GM21576 (cell line): ENCODE measurements around the gene ROR1.
"Not testable (repeated sequence)": the region's sequence is repeated elsewhere in the genome, so short reads cannot be mapped to it uniquely, and the experiment has no call there.

Source experiments
- ATAC-seq: cut with Tn5 transposase; IDR thresholded peaks from one replicate; pipeline ENCODE4 v1.9.1; 2021; ENCODE audit warnings: mild to moderate bottlenecking, moderate library complexity; ENCODE audit not compliant: unreplicated experiment

Gene ROR1

DNA sequence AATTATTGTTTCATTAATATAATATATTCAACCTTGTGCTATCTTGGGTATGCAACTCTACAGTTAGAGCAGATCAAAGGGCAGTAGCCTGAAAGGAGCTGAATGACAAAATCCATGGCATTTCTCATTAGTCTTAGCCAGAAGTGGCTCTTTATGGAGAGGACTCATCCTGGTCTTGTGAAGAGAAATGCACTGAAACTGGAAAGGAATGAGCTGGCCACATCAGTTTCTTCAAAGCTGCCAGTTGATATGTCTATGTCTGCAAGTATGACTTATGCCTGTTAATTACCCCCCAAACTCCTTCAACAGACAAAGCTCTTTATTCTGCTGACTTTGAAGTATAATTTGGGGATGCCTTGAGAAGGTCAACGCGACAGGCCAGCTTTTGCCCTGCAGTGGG, 310.6 kb downstream of the ROR1 start:
- ATAC-seq, result no peak

DNA sequence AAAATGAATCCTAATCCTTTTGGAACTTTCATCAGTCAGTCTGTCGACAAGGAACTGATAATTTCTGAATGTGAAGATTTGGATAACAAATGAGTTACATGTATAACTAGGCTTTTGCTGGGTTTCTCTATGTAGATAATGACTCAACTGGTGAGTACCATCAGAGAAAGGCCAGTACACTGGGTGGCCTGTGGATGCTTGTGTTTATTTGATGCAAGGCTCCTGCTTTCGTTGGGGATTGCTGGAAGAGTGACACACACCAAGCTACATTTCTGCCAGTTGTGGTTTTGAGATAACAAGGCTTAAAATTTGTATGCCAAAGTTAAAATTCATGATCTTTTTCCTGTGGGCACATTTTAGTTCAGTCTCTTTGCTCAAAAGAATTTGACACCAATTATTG, 314.0 kb downstream of the ROR1 start:
- no peak for ATAC-seq

- ATAC-seq, result no peak
Measured at GRCh38 chr1:64090436-64090835, 316.6 kb downstream of the ROR1 start.

DNA sequence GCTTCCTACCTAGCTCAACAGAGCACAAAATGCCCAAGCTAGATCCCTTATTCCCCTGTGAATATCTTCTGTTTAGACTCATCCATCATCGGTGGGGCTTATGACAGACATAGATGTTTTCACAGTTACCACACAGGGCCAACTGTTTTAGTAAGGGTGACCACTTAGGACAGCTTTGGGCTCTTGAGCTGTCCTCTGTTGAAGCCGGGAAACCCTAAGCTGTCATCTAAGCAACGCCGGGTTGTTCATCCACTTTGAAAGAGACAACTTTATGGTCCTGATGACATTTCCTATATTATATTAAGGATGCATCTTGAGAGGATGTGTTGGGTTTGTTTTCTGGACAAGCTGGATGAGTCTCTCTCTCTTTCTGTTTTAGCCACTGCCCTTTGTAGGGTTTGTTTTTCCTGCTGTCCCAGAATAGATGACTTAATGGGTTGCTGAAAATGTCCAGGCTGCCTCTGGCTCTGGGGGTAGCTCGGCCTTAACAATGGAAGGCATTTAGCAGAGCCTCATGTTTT, 319.1 kb downstream of the ROR1 start:
- no peak for ATAC-seq

DNA sequence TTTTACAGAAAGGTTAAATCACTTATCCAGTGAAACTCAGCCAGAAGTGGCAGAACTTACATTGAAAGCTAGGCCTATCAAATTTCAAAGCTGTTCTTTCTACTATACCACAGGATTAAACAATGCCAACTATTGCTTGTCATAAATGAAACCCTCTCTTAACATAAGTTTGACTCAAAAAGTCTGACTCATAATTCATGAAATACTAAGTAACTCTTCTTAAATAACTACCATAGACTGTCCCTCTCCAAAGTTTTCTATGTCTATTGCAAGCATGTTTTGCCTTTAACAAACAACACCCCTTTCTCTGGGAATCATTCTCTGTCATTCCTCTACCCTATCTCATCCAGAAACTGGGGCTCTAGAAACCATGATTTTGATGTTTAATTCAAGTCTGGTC, 320.1 kb downstream of the ROR1 start:
- no peak for ATAC-seq

DNA sequence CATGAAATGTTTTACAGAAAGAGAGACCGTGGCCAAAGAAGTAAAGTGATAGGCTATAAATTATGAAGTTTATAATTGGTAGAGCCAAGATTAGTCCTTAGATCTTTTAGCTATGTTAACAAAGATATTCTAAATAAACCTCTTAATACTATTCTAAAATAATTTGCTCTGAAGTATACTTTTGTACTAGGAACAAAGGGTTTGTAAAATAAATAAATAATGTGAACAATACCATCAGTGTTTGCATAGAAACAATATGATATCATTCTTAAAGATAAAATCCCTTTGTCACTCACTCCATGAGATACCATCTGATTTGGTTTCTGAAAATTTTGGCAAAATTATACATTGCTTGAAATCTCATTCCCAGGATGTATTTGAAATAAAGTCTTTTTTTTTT, 322.0 kb downstream of the ROR1 start:
- ATAC-seq, result no peak

GRCh38 chr1:64097859-64098258, 324.0 kb downstream of the ROR1 start:
- no peak for ATAC-seq

- no peak for ATAC-seq
Measured at GRCh38 chr1:64098436-64098835, 324.6 kb downstream of the ROR1 start.

- no peak for ATAC-seq
Measured at GRCh38 chr1:64098846-64099582, 325.2 kb downstream of the ROR1 start.

- ATAC-seq, result no peak
Measured at GRCh38 chr1:64100791-64101190, 327.0 kb downstream of the ROR1 start.

GRCh38 chr1:64104585-64104984, 330.8 kb downstream of the ROR1 start:
- not testable (repeated sequence) for ATAC-seq

DNA sequence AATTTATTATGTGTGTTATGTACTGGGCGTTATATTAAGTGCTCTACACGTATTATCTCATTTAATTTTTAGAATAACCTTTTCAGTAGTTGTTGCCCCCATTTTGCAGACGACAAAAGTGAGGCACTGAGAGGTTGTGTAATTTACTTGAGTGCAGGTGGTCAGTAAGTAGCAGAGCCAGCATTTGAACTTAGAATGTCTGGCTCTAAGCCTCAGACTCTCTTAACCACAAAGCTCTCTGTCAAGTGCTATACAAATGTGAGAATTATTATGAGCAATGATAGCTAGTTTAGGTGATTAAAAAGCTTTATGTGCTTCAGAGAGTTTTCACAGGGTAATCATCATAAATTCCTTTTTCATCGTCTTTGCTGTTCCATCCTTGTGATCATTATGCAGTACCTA, 333.3 kb downstream of the ROR1 start:
- ATAC-seq, result no peak

DNA sequence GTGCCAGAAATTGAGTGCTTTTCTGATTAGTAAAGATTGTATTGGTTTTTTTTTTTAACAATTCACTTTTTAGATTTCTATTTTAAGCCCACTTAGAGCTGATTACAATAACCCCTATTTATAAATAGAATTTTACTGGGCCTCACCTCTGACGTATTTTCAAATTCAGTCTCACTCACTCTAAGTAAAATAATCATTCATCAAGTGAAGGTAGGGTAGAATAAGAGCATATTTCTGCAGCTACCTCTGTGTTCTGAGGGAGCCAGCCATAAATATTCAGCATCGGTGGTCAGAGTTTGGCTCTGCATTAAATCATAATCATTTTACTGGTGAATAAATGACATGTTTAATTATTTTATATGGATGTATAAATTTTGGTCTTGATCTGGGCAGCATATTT, 333.8 kb downstream of the ROR1 start:
- no peak for ATAC-seq

- no peak for ATAC-seq
Measured at GRCh38 chr1:64110924-64111777, 337.3 kb downstream of the ROR1 start.

GRCh38 chr1:64111787-64112186, 338.0 kb downstream of the ROR1 start:
- no peak for ATAC-seq

DNA sequence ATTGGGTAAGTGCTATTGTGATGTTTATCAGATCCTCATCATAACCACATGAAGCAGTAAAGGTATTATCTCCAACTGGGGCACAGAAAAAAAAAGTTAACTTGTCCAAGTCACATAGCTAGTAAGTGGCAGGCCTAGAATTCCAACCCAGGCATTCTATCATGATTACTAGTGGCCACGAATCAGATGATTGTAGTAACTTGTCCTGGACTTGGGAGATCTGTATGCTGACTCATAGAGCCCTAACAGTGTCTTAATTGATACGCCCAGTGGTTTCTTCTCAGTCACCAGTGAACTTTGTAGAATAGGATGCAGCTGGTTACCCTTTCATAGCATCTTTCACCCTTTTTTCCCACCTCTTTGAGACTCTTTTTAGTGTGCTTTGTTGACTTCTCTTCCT, 338.5 kb downstream of the ROR1 start:
- no peak for ATAC-seq

- no peak for ATAC-seq
Measured at GRCh38 chr1:64114012-64114525, 340.3 kb downstream of the ROR1 start.

DNA sequence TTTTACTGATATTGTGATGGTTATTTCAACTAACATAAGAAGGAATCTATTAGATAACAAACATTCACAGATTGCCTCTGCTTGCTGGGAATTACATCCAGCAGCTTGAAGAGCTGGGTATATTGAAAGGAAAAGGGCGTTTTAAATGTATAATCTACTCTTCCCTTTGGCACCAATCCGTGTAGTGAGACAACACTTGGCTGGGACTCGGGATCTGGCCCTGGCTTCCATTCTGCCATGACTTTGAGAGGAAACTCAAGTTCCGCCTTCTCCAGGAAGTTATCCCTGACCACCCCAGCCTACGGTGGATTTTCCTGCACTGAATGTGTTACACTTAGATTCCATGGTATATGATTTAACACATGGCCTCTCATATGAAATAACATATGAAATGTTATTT, 342.7 kb downstream of the ROR1 start:
- no peak for ATAC-seq

DNA sequence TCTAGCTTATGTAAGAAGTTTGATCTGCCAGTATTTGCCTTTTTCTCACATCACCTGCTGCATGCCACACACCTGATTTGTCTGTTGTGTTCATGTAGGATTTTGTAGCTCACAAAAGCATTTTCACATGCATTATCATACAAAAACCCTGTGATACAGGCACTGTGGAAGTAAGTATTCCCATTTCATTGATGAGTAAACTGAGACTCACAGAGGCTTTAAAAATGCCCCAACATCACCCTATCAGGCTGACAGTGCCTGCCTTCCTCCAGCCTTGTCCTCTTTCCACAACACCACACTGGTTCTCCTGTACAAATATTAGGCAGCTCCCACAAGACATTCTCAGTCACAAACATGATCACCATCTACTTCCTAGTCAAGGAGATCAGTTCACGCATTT, 343.7 kb downstream of the ROR1 start:
- no peak for ATAC-seq

- no peak for ATAC-seq
Measured at GRCh38 chr1:64121766-64122385, 348.1 kb downstream of the ROR1 start.

DNA sequence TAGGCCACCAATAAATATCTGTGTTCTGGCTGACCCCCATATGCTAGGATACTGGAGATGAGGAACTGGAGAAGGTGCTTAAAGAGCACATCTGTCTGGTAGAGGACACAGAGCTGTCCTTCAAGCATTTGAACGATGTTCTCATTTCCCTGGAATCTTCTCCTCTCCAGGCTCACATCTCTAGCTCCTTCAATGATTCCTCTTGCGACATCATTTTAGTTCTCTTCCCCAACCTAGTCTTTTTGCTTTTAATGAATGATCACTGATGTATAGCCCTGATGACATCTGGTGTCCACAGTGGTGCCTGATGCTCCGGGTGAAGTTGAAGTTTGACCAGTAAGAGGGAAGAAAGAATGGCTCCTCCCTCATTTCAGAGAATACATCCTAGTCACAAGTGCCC, 348.8 kb downstream of the ROR1 start:
- ATAC-seq, result no peak
